HEK293 (cell line): Measurements from ENCODE around the gene SPTAN1.
A peak's percentile ranks its signal among the peaks of the same experiment; 100 is the strongest.

Experiments
- BCL11B ChIP-seq: fragments of 450-650 bp; formaldehyde crosslinking; IDR thresholded peaks from 2 replicates; pipeline ENCODE4 v1.5.1; 2016; ENCODE audit warnings: low read depth, missing biosample characterization, missing genetic modification characterization
- GFI1B ChIP-seq: fragments of 450-650 bp; formaldehyde crosslinking; IDR thresholded peaks from 2 replicates; pipeline ENCODE4 v1.5.1; 2016; ENCODE audit warnings: missing biosample characterization, missing genetic modification characterization
- IKZF3 ChIP-seq: fragments of 450-650 bp; IDR thresholded peaks from 2 replicates; pipeline ENCODE4 v1.5.0; 2018; ENCODE audit warnings: missing biosample characterization, mild to moderate bottlenecking, missing genetic modification characterization, moderate library complexity
- MEIS1 ChIP-seq: sonication (generic); formaldehyde crosslinking; IDR thresholded peaks from 2 replicates; pipeline ENCODE4 v1.8.1; 2022; ENCODE audit warnings: missing genetic modification reagents, mild to moderate bottlenecking, borderline replicate concordance
- SCRT1 ChIP-seq: fragments of 450-650 bp; formaldehyde crosslinking; IDR thresholded peaks from 2 replicates; pipeline ENCODE4 v1.5.1; 2016; ENCODE audit warnings: missing biosample characterization, missing genetic modification characterization, borderline replicate concordance
- SETDB1 ChIP-seq: IDR thresholded peaks from one replicate; pipeline ENCODE4 v1.6.1; 2017; ENCODE audit warnings: mild to moderate bottlenecking, low read length, moderate library complexity, mixed read lengths; ENCODE audit not compliant: insufficient read length
- ZBTB20 ChIP-seq: fragments of 450-650 bp; formaldehyde crosslinking; IDR thresholded peaks from 2 replicates; pipeline ENCODE4 v1.5.1; 2016; ENCODE audit warnings: missing biosample characterization, missing genetic modification characterization
- ZBTB8A ChIP-seq: fragments of 450-650 bp; formaldehyde crosslinking; IDR thresholded peaks from 2 replicates; pipeline ENCODE4 v1.5.1; 2016; ENCODE audit warnings: missing biosample characterization, missing genetic modification characterization
- ZFP3 ChIP-seq: fragments of 450-650 bp; formaldehyde crosslinking; IDR thresholded peaks from 2 replicates; pipeline ENCODE4 v1.5.1; 2016; ENCODE audit warnings: low read depth, missing biosample characterization, missing genetic modification characterization
- ZNF155 ChIP-seq: fragments of 450-650 bp; formaldehyde crosslinking; IDR thresholded peaks from 2 replicates; pipeline ENCODE4 v1.5.1; 2016; ENCODE audit warnings: missing biosample characterization, missing genetic modification characterization
- ZNF24 ChIP-seq: fragments of 450-650 bp; formaldehyde crosslinking; IDR thresholded peaks from 2 replicates; pipeline ENCODE4 v1.5.1; 2016; ENCODE audit warnings: missing biosample characterization, missing genetic modification characterization
- ZNF266 ChIP-seq: fragments of 450-650 bp; formaldehyde crosslinking; IDR thresholded peaks from 2 replicates; pipeline ENCODE4 v1.5.1; 2016; ENCODE audit warnings: missing biosample characterization, missing genetic modification characterization, low read depth
- ZNF311 ChIP-seq: fragments of 450-650 bp; formaldehyde crosslinking; IDR thresholded peaks from 2 replicates; pipeline ENCODE4 v1.5.1; 2017; ENCODE audit warnings: missing biosample characterization, missing genetic modification characterization, borderline replicate concordance
- ZNF423 ChIP-seq: fragments of 450-650 bp; formaldehyde crosslinking; IDR thresholded peaks from 2 replicates; pipeline ENCODE4 v1.5.1; 2016; ENCODE audit warnings: missing biosample characterization, missing genetic modification characterization
- ZNF473 ChIP-seq: fragments of 450-650 bp; formaldehyde crosslinking; IDR thresholded peaks from 2 replicates; pipeline ENCODE4 v1.5.1; 2017; ENCODE audit warnings: missing biosample characterization, missing genetic modification characterization
- ZNF521 ChIP-seq: fragments of 450-650 bp; formaldehyde crosslinking; IDR thresholded peaks from 2 replicates; pipeline ENCODE4 v1.5.1; 2017; ENCODE audit warnings: missing biosample characterization, mild to moderate bottlenecking, missing genetic modification characterization
- ZNF530 ChIP-seq: fragments of 450-650 bp; formaldehyde crosslinking; IDR thresholded peaks from 2 replicates; pipeline ENCODE4 v1.5.1; 2016; ENCODE audit warnings: low read depth, missing biosample characterization, missing genetic modification characterization
- ZNF544 ChIP-seq: fragments of 450-650 bp; formaldehyde crosslinking; IDR thresholded peaks from 2 replicates; pipeline ENCODE4 v1.5.0; 2017; ENCODE audit warnings: missing biosample characterization, missing genetic modification characterization
- ZNF560 ChIP-seq: fragments of 450-650 bp; formaldehyde crosslinking; IDR thresholded peaks from 2 replicates; pipeline ENCODE4 v1.5.1; 2017; ENCODE audit warnings: missing biosample characterization, missing genetic modification characterization, borderline replicate concordance
- ZNF561 ChIP-seq: fragments of 450-650 bp; IDR thresholded peaks from 2 replicates; pipeline ENCODE4 v1.5.1; 2018; ENCODE audit warnings: missing biosample characterization, missing genetic modification characterization, borderline replicate concordance
- ZNF585B ChIP-seq: fragments of 450-650 bp; formaldehyde crosslinking; IDR thresholded peaks from 2 replicates; pipeline ENCODE4 v1.5.1; 2016; ENCODE audit warnings: missing biosample characterization, missing genetic modification characterization
- ZNF621 ChIP-seq: fragments of 450-650 bp; formaldehyde crosslinking; IDR thresholded peaks from 2 replicates; pipeline ENCODE4 v1.5.1; 2017; ENCODE audit warnings: missing biosample characterization, missing genetic modification characterization
- ZNF629 ChIP-seq: fragments of 450-650 bp; formaldehyde crosslinking; IDR thresholded peaks from 2 replicates; pipeline ENCODE4 v1.5.1; 2017; ENCODE audit warnings: missing biosample characterization, missing genetic modification characterization
- ZNF660 ChIP-seq: fragments of 450-650 bp; IDR thresholded peaks from 2 replicates; pipeline ENCODE4 v1.5.1; 2018; ENCODE audit warnings: missing biosample characterization, mild to moderate bottlenecking, missing genetic modification characterization
- ZNF776 ChIP-seq: fragments of 450-650 bp; formaldehyde crosslinking; IDR thresholded peaks from 2 replicates; pipeline ENCODE4 v1.5.0; 2017; ENCODE audit warnings: missing biosample characterization, missing genetic modification characterization, borderline replicate concordance
- ZNF785 ChIP-seq: fragments of 450-650 bp; formaldehyde crosslinking; IDR thresholded peaks from 2 replicates; pipeline ENCODE4 v1.5.1; 2016; ENCODE audit warnings: missing biosample characterization, missing genetic modification characterization
- TF ChIP-seq, protein P1 (sequence below): fragments of 450-650 bp; formaldehyde crosslinking; IDR thresholded peaks from 2 replicates; pipeline ENCODE4 v1.5.1; 2016; ENCODE audit warnings: missing biosample characterization, missing genetic modification characterization
- TF ChIP-seq, protein P2 (sequence below): fragments of 450-650 bp; formaldehyde crosslinking; IDR thresholded peaks from 2 replicates; pipeline ENCODE4 v1.5.1; 2016; ENCODE audit warnings: missing biosample characterization, missing genetic modification characterization
- TF ChIP-seq, protein P3 (sequence below): sonication (generic); formaldehyde crosslinking; IDR thresholded peaks from 2 replicates; pipeline ENCODE4 v1.8.1; 2022; ENCODE audit warnings: mild to moderate bottlenecking, moderate library complexity, missing genetic modification reagents
- TF ChIP-seq, protein P4 (sequence below): fragments of 450-650 bp; IDR thresholded peaks from 2 replicates; pipeline ENCODE4 v1.5.1; 2018; ENCODE audit warnings: missing biosample characterization, missing genetic modification characterization
- TF ChIP-seq, protein P5 (sequence below): fragments of 450-650 bp; formaldehyde crosslinking; IDR thresholded peaks from 2 replicates; pipeline ENCODE4 v1.5.1; 2017; ENCODE audit warnings: missing biosample characterization, missing genetic modification characterization
- TF ChIP-seq, protein P6 (sequence below): fragments of 450-650 bp; formaldehyde crosslinking; IDR thresholded peaks from 2 replicates; pipeline ENCODE4 v1.5.1; 2016; ENCODE audit warnings: missing biosample characterization, missing genetic modification characterization

The SPTAN1 gene

DNA sequence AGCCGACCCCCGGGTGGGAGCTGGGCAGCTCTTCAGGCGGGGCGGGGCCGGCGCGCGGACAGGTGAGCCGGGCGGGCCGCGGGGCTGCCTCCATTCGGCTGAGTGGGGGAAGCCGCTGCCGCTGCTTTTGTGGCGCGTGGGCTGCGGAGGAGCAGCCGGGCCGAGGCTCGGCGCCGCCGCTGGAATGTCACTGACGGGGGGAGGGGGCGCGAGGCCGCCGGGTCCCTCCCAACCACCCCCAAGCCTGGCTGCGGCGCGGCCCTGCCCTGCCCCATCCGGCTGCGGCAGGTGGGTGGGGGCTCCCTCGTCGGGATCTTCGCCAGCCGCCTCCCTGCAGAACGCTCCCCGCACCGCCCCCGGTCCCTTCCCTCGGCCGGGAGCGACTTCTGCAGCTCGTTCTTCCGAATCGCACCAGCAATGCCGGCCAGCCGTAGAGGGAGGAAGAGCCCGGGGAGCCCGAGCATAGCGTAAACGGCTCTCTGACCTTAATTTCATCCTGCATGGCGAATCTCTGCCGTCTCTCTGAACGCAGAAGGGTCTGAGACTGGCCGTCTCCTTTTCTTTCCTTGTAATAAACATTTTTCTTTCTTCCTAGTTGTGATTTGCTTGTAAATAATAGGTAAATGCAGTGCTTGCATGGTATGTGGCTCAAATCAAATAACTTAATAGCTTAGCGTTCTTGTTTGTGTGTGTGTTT is 505 bp downstream of the SPTAN1 start (continued):
- TF ChIP-seq, protein P1, sequence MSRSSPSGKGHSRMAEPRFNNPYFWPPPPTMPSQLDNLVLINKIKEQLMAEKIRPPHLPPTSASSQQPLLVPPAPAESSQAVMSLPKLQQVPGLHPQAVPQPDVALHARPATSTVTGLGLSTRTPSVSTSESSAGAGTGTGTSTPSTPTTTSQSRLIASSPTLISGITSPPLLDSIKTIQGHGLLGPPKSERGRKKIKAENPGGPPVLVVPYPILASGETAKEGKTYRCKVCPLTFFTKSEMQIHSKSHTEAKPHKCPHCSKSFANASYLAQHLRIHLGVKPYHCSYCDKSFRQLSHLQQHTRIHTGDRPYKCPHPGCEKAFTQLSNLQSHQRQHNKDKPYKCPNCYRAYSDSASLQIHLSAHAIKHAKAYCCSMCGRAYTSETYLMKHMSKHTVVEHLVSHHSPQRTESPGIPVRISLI (tag by site-specific recombination): no peak
- no peak for TF ChIP-seq MEIS1 (CRISPR knock-in tag)
- TF ChIP-seq ZFP3 (tag by site-specific recombination): no peak
- TF ChIP-seq ZNF629 (tag by site-specific recombination): no peak
- TF ChIP-seq, protein P2, sequence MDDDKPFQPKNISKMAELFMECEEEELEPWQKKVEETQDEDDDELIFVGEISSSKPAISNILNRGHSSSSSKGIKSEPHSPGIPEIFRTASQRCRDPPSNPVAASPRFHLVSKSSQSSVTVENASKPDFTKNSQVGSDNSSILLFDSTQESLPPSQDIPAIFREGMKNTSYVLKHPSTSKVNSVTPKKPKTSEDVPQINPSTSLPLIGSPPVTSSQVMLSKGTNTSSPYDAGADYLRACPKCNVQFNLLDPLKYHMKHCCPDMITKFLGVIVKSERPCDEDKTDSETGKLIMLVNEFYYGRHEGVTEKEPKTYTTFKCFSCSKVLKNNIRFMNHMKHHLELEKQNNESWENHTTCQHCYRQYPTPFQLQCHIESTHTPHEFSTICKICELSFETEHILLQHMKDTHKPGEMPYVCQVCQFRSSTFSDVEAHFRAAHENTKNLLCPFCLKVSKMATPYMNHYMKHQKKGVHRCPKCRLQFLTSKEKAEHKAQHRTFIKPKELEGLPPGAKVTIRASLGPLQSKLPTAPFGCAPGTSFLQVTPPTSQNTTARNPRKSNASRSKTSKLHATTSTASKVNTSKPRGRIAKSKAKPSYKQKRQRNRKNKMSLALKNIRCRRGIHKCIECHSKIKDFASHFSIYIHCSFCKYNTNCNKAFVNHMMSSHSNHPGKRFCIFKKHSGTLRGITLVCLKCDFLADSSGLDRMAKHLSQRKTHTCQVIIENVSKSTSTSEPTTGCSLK (tag by site-specific recombination): no peak
- TF ChIP-seq SETDB1: no peak
- TF ChIP-seq ZNF473 (tag by site-specific recombination): no peak
- TF ChIP-seq BCL11B (tag by site-specific recombination): no peak
- TF ChIP-seq ZNF423: no peak
- TF ChIP-seq ZNF530 (tag by site-specific recombination): no peak
- TF ChIP-seq ZNF560: no peak
- no peak for TF ChIP-seq ZNF266
- TF ChIP-seq, protein P3, sequence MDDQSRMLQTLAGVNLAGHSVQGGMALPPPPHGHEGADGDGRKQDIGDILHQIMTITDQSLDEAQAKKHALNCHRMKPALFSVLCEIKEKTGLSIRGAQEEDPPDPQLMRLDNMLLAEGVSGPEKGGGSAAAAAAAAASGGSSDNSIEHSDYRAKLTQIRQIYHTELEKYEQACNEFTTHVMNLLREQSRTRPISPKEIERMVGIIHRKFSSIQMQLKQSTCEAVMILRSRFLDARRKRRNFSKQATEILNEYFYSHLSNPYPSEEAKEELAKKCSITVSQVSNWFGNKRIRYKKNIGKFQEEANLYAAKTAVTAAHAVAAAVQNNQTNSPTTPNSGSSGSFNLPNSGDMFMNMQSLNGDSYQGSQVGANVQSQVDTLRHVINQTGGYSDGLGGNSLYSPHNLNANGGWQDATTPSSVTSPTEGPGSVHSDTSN (CRISPR knock-in tag): peak; percentile 6; the same call in 1 of the 2 replicates
- no peak for TF ChIP-seq ZNF544 (tag by site-specific recombination)
- no peak for TF ChIP-seq ZNF585B
- no peak for TF ChIP-seq ZNF155
- no peak for TF ChIP-seq GFI1B
- TF ChIP-seq ZNF24 (tag by site-specific recombination): no peak
- no peak for TF ChIP-seq ZBTB8A (tag by site-specific recombination)
- peak; percentile 35; the same call in 1 of the 2 replicates for TF ChIP-seq ZBTB20 (tag by site-specific recombination)
- TF ChIP-seq, protein P4, sequence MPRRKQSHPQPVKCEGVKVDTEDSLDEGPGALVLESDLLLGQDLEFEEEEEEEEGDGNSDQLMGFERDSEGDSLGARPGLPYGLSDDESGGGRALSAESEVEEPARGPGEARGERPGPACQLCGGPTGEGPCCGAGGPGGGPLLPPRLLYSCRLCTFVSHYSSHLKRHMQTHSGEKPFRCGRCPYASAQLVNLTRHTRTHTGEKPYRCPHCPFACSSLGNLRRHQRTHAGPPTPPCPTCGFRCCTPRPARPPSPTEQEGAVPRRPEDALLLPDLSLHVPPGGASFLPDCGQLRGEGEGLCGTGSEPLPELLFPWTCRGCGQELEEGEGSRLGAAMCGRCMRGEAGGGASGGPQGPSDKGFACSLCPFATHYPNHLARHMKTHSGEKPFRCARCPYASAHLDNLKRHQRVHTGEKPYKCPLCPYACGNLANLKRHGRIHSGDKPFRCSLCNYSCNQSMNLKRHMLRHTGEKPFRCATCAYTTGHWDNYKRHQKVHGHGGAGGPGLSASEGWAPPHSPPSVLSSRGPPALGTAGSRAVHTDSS: no peak
- no peak for TF ChIP-seq ZNF621 (tag by site-specific recombination)
- no peak for TF ChIP-seq ZNF311
- no peak for TF ChIP-seq ZNF776
- TF ChIP-seq, protein P5, sequence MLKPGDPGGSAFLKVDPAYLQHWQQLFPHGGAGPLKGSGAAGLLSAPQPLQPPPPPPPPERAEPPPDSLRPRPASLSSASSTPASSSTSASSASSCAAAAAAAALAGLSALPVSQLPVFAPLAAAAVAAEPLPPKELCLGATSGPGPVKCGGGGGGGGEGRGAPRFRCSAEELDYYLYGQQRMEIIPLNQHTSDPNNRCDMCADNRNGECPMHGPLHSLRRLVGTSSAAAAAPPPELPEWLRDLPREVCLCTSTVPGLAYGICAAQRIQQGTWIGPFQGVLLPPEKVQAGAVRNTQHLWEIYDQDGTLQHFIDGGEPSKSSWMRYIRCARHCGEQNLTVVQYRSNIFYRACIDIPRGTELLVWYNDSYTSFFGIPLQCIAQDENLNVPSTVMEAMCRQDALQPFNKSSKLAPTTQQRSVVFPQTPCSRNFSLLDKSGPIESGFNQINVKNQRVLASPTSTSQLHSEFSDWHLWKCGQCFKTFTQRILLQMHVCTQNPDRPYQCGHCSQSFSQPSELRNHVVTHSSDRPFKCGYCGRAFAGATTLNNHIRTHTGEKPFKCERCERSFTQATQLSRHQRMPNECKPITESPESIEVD (tag by site-specific recombination): no peak
- TF ChIP-seq ZNF561 (tag by site-specific recombination): peak; percentile 90
- peak; percentile 59 for TF ChIP-seq ZNF660 (tag by site-specific recombination)
- TF ChIP-seq SCRT1: no peak
- no peak for TF ChIP-seq ZNF521
- TF ChIP-seq, protein P6, sequence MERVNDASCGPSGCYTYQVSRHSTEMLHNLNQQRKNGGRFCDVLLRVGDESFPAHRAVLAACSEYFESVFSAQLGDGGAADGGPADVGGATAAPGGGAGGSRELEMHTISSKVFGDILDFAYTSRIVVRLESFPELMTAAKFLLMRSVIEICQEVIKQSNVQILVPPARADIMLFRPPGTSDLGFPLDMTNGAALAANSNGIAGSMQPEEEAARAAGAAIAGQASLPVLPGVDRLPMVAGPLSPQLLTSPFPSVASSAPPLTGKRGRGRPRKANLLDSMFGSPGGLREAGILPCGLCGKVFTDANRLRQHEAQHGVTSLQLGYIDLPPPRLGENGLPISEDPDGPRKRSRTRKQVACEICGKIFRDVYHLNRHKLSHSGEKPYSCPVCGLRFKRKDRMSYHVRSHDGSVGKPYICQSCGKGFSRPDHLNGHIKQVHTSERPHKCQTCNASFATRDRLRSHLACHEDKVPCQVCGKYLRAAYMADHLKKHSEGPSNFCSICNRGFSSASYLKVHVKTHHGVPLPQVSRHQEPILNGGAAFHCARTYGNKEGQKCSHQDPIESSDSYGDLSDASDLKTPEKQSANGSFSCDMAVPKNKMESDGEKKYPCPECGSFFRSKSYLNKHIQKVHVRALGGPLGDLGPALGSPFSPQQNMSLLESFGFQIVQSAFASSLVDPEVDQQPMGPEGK (tag by site-specific recombination): peak; percentile 75
- no peak for TF ChIP-seq ZNF785 (tag by site-specific recombination)
- 0 out of 2 replicates have a peak, but pooled peaks have one; percentile 12 for TF ChIP-seq IKZF3
